HPDE6-E6E7 (cell line): ENCODE data around the gene NXPH4.

Experiments
- DNase-seq: peaks from one replicate; pipeline ENCODE4 v3.0.0; 2011; ENCODE audit warnings: missing footprints; ENCODE audit errors: extremely low spot score

The NXPH4 gene

GRCh38 chr12:57183939-57184725 lies 32.5 kb upstream of the NXPH4 start:
- DNase-seq = no peak

GRCh38 chr12:57185403-57185802 lies 31.2 kb upstream of the NXPH4 start:
- DNase-seq = no peak

GRCh38 chr12:57185906-57186508 lies 30.6 kb upstream of the NXPH4 start:
- DNase-seq = no peak

GRCh38 chr12:57187222-57188089 lies 29.1 kb upstream of the NXPH4 start:
- no peak for DNase-seq

- peak; percentile 45 for DNase-seq
Observed at GRCh38 chr12:57188090-57188425, 28.5 kb upstream of the NXPH4 start.

GRCh38 chr12:57190037-57190436 lies 26.6 kb upstream of the NXPH4 start:
- DNase-seq = no peak

- no peak for DNase-seq
Observed at GRCh38 chr12:57190821-57191220, 25.8 kb upstream of the NXPH4 start.

- no peak for DNase-seq
Observed at GRCh38 chr12:57191410-57191809, 25.2 kb upstream of the NXPH4 start.

GRCh38 chr12:57192920-57193319 lies 23.7 kb upstream of the NXPH4 start:
- DNase-seq = no peak

GRCh38 chr12:57193706-57194245 lies 22.8 kb upstream of the NXPH4 start:
- DNase-seq = no peak

- DNase-seq = no peak
Observed at GRCh38 chr12:57194253-57194652, 22.3 kb upstream of the NXPH4 start.

GRCh38 chr12:57195186-57195585 lies 21.4 kb upstream of the NXPH4 start:
- no peak for DNase-seq

- DNase-seq = no peak
Observed at GRCh38 chr12:57195611-57196371, 20.8 kb upstream of the NXPH4 start.

- no peak for DNase-seq
Observed at GRCh38 chr12:57196439-57196838, 20.2 kb upstream of the NXPH4 start.

GRCh38 chr12:57196956-57197355 lies 19.6 kb upstream of the NXPH4 start:
- DNase-seq = no peak

GRCh38 chr12:57198329-57198728 lies 18.3 kb upstream of the NXPH4 start:
- DNase-seq = no peak

- DNase-seq = no peak
Observed at GRCh38 chr12:57199191-57199590, 17.4 kb upstream of the NXPH4 start.

GRCh38 chr12:57200497-57200896 lies 16.1 kb upstream of the NXPH4 start:
- no peak for DNase-seq

GRCh38 chr12:57201219-57201618 lies 15.4 kb upstream of the NXPH4 start:
- DNase-seq = no peak

GRCh38 chr12:57201631-57202030 lies 15.0 kb upstream of the NXPH4 start:
- no peak for DNase-seq

- no peak for DNase-seq
Observed at GRCh38 chr12:57202321-57202720, 14.3 kb upstream of the NXPH4 start.

- no peak for DNase-seq
Observed at GRCh38 chr12:57203201-57203600, 13.4 kb upstream of the NXPH4 start.
